Endothelial cell of umbilical vein (primary cell): ENCODE measurements around the gene PRDM16.

Source experiments
- CTCF ChIP-seq, 2 donors: IDR thresholded peaks; 1 replicate in 1 of 2; 2 replicates in 1 of 2; pipeline ENCODE4 v1.5.1; 2011; ENCODE audit warnings: low read length in 2 of 2, mild to moderate bottlenecking in 2 of 2, moderate library complexity in 2 of 2, control low read depth in 1 of 2, inconsistent platforms in 1 of 2, low read depth in 1 of 2; ENCODE audit not compliant: insufficient read depth in 1 of 2; ENCODE audit errors: extremely low read depth in 1 of 2
- EZH2 ChIP-seq: IDR thresholded peaks from 2 replicates; pipeline ENCODE4 v1.6.1; 2012; ENCODE audit warnings: borderline replicate concordance, low read depth, mild to moderate bottlenecking, moderate library complexity, low read length, inconsistent platforms; ENCODE audit not compliant: severe bottlenecking
- FOS ChIP-seq: IDR thresholded peaks from 2 replicates; pipeline ENCODE4 v1.6.1; 2011; ENCODE audit warnings: mild to moderate bottlenecking, low read length, moderate library complexity, borderline replicate concordance; ENCODE audit not compliant: insufficient read depth
- GATA2 ChIP-seq: IDR thresholded peaks from 2 replicates; pipeline ENCODE4 v1.7.0; 2011; ENCODE audit warnings: low read depth, mild to moderate bottlenecking, moderate library complexity, mixed read lengths, low read length; ENCODE audit not compliant: insufficient read length, insufficient read depth
- JUN ChIP-seq: IDR thresholded peaks from 2 replicates; pipeline ENCODE4 v1.6.1; 2011; ENCODE audit warnings: borderline replicate concordance, low read depth; ENCODE audit not compliant: insufficient read length, insufficient read depth
- MAX ChIP-seq: IDR thresholded peaks from 2 replicates; pipeline ENCODE4 v1.6.1; 2011; ENCODE audit not compliant: insufficient read depth, insufficient read length
- MYC ChIP-seq: IDR thresholded peaks from one replicate; pipeline ENCODE4 v1.6.1; 2011; ENCODE audit warnings: mild to moderate bottlenecking, low read depth, low read length
- POLR2A ChIP-seq: IDR thresholded peaks from 2 replicates; pipeline ENCODE4 v1.6.1; 2012; ENCODE audit warnings: low read depth, mild to moderate bottlenecking, control low read depth, low read length
- POLR2AphosphoS5 ChIP-seq: IDR thresholded peaks from 2 replicates; pipeline ENCODE4 v1.6.1; 2012; ENCODE audit warnings: low read depth, mild to moderate bottlenecking, control low read depth, low read length, moderate library complexity; ENCODE audit not compliant: insufficient read depth

- no peak for TF ChIP-seq CTCF (IDR thresholded peaks at IDR 0.05; ENCODE audit: extremely low read depth in 1 of 2, insufficient read depth in 1 of 2, low read depth in 1 of 2, low read length in 2 of 2)
- TF ChIP-seq POLR2A = no peak
- TF ChIP-seq EZH2 = no peak
- TF ChIP-seq MAX = no peak
- TF ChIP-seq JUN = no peak
- no peak for TF ChIP-seq MYC
- no peak for TF ChIP-seq POLR2AphosphoS5
- TF ChIP-seq FOS = no peak
- no peak for TF ChIP-seq GATA2
Measured at GRCh38 chr1:3225661-3226060, 156.7 kb downstream of the PRDM16 start.
